Esophagus muscularis mucosa (tissue), 4 donors: Measurements from ENCODE around the gene GNG7. TPM values are rescaled to one million over a fixed set of nuclear protein-coding genes. Genes with fewer than 3 reads are reported as not detected.
"Not testable (repeated sequence)": the region's sequence is repeated elsewhere in the genome, so short reads cannot be mapped to it uniquely, and the experiment has no call there.

Source experiments
- DNase-seq: peaks from one replicate; pipeline ENCODE4 v3.0.0-alpha.2; 2017; ENCODE audit errors: extremely low spot score
- H3K27ac ChIP-seq, 4 donors: fragments of 200-600 bp; sonication (generic); replicated peaks in 1 of 4; 1 replicate in 3 of 4; 2 replicates in 1 of 4; pipeline ENCODE4 v1.5.1; 2016 to 2019; ENCODE audit warnings: mild to moderate bottlenecking in 1 of 4
- H3K27me3 ChIP-seq, 4 donors: fragments of 200-600 bp; sonication (generic); one replicate each; pipeline versions ENCODE4 v1.5.1 to v1.6.0; 2016 to 2019
- H3K36me3 ChIP-seq, 4 donors: fragments of 200-600 bp; sonication (generic); one replicate each; pipeline ENCODE4 v1.5.1; 2016 to 2019
- H3K4me1 ChIP-seq, 4 donors: fragments of 200-600 bp; sonication (generic); one replicate each; pipeline ENCODE4 v1.5.1; 2016 to 2019
- H3K4me3 ChIP-seq, 4 donors: fragments of 200-600 bp; sonication (generic); 1 replicate in 2 of 4; 2 replicates in 2 of 4; pipeline ENCODE4 v1.5.1; 2016 to 2019; ENCODE audit warnings: mild to moderate bottlenecking in 4 of 4, moderate library complexity in 1 of 4
- H3K9me3 ChIP-seq, 4 donors: fragments of 200-600 bp; sonication (generic); 1 replicate in 3 of 4; 2 replicates in 1 of 4; pipeline ENCODE4 v1.5.1; 2016 to 2019
- EP300 ChIP-seq: sonication (generic); formaldehyde crosslinking; IDR thresholded peaks from one replicate; pipeline ENCODE4 v1.6.1; 2017; ENCODE audit warnings: antibody characterized with exemption
- POLR2A ChIP-seq: fragments of 450-650 bp; IDR thresholded peaks from one replicate; pipeline ENCODE4 v1.6.1; 2017; ENCODE audit warnings: antibody characterized with exemption, moderate library complexity, mild to moderate bottlenecking, low read depth
- POLR2AphosphoS5 ChIP-seq, 2 donors: sonication (generic); formaldehyde crosslinking; IDR thresholded peaks; one replicate each; pipeline ENCODE4 v1.6.1; 2017; ENCODE audit warnings: antibody characterized with exemption in 2 of 2
- WGBS: methylation state at CpG from one replicate; pipeline ENCODE4 v1.1.5; 2018; 5-methylcytosine and 5-hydroxymethylcytosine counted together
- intact Hi-C: fragments of 100-400 bp; cut with DNase I; formaldehyde crosslinking; loops from one replicate; pipeline ENCODE4 v1.15.1; 2023
- total RNA-seq, 4 donors: library from RNA; depleted of rRNA; stranded (reverse); fragments of >200 nt; gene quantifications; one replicate each; pipeline versions ENCODE4 v1.1.0 to v1.2.1, GENCODE V29; 2016
- TF ChIP-seq, protein P1 (sequence below), 3 experiments: fragments of 200-600 bp in 2 of 3; fragments of 450-650 bp in 1 of 3; sonication (generic) in 2 of 3; IDR thresholded peaks; one replicate each; pipeline ENCODE4 v1.5.1; 2017 to 2019; ENCODE audit warnings: antibody characterized with exemption in 3 of 3, mild to moderate bottlenecking in 2 of 3, moderate library complexity in 1 of 3

Gene GNG7
- total RNA-seq, 4 donors from 2014 or later: 6.3 to 18.8 (median 13.0) TPM

DNA sequence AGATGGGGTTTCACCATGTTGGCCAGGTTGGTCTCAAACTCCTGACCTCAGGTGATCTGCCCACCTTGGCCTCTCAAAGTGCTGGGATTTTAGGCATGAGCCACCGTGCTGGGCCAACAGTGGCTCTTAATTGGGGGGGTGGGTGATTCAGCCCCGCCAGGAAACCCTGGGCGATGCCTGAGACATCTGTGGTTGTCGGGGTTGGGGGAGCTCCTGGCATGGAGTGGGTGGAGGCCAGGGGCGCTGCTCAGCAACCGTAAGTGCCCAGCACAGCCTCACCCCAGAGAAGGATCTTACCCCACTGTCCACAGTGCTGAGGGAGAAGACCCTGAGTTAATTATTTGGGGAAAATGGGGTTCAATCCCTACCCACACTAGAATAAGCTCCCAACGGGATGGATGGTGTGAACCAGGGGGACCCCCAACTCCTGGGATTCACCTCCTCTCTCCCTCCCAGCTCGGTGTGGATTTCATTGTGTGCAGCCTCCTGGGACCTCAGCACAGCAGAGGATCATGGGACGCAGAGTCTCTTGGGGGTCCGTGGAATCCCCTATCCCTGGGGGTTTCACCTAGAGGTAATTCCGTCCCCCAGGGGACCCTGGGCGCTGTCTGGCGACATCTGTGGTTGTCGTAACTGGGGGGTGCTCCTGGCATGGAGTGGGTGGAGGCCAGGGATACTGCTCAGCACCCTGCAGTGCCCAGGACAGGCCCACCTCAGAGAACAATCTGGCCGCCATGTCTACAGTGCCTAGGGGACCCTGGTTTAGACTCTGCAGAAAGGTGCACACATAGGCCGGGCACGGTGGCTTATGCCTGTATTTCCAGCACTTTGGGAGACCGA, 157.7 kb downstream of the GNG7 start:
- Histone ChIP-seq H3K27me3 (no peaks in the 10 kb centered on the region), H3K36me3 (no peaks in the 10 kb centered on the region), H3K9me3 (no peaks in the 10 kb centered on the region), H3K4me3 (peak overlapping the region; percentile 32 to 48 (median 38)), H3K4me1 (peaks cover 72 to 90% (median 86%) of the 10 kb centered on the region in 4 donors), H3K27ac (peak overlapping the region; percentile 91 to 97 (median 92))
- WGBS: 97% methylated on average over 5 of the region's 18 CpGs
- intact Hi-C loops: loop anchor here (5.0 kb wide), 1 partner anchor 63 kb away; no protein-coding TSS in a partner anchor
- TF ChIP-seq EP300 (no peak), POLR2AphosphoS5 (IDR thresholded peaks at IDR 0.05) (no peak), POLR2A (no peak)
- TF ChIP-seq, protein P1, sequence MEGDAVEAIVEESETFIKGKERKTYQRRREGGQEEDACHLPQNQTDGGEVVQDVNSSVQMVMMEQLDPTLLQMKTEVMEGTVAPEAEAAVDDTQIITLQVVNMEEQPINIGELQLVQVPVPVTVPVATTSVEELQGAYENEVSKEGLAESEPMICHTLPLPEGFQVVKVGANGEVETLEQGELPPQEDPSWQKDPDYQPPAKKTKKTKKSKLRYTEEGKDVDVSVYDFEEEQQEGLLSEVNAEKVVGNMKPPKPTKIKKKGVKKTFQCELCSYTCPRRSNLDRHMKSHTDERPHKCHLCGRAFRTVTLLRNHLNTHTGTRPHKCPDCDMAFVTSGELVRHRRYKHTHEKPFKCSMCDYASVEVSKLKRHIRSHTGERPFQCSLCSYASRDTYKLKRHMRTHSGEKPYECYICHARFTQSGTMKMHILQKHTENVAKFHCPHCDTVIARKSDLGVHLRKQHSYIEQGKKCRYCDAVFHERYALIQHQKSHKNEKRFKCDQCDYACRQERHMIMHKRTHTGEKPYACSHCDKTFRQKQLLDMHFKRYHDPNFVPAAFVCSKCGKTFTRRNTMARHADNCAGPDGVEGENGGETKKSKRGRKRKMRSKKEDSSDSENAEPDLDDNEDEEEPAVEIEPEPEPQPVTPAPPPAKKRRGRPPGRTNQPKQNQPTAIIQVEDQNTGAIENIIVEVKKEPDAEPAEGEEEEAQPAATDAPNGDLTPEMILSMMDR (IDR thresholded peaks at IDR 0.05): no peak
- no peak for DNase-seq

DNA sequence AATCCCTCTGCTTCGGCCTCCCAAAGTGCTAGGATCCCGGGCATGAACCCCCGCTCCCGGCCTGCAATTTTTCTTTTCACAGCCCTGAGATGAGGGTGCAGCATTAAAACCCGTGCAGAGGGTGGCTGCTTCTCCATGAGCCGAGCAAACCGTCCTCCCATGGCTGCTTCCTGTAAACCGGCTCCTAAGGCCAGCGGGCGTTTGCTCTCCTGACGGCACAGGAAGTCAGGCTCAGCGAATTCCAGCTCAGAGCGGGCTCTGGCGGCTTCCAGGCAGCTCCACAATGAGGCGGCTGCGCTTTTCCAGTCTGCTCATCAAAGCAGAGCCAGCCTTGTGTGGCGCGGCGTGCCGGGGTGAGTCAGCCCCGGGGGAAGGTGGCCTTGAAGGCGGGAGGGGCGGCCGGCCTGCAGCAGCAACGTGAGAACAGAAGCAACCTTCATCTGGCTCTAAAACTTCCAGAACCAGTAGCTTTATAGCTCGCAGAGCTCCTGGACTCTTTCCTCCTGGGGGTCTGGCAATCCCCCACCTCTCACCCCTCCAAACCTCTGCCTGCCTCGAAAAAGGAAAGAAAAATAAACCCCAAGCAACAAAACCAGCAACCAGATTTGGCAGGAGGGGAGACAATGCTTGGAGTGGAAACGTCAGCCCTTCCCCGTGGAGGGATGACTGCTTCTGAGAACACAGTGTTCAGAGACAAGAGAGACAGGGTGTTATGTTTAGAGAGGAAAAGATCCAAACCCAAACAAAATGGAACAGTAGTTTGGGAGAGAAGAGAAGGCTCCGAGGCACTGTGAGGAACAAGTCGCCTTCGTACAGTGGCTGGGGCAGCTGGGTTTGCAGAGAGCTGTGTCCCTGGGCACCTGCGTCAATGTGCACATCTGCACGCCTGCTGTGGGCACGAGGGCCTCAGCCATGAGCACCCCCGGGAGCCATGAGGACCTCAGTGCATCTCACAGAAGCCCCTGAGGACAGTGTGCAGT, 158.7 kb downstream of the GNG7 start:
- intact Hi-C loops: loop anchor here (2.0 to 5.0 kb wide), 2 partner anchors 64 to 67 kb away; partner anchors contain the start of gene GADD45B
- no peaks in the 10 kb centered on the region for H3K27me3 ChIP-seq
- peak overlapping the region; percentile 32 to 48 (median 38) for H3K4me3 ChIP-seq
- peaks cover 72 to 87% (median 82%) of the 10 kb centered on the region in 4 donors for H3K4me1 ChIP-seq
- 3% methylated on average over 25 of the region's 36 CpGs for WGBS
- DNase-seq: peak; percentile 97
- H3K27ac ChIP-seq: peak overlapping the region; percentile 91 to 97 (median 92)
- TF ChIP-seq POLR2A (no peak), EP300 (peak; percentile 97), POLR2AphosphoS5 (IDR thresholded peaks at IDR 0.05) (peak; percentile 94 to 95)
- TF ChIP-seq, protein P1 (IDR thresholded peaks at IDR 0.05): peak; percentile 26 to 44 (median 42)
- no peaks in the 10 kb centered on the region for H3K9me3 ChIP-seq
- no peaks in the 10 kb centered on the region for H3K36me3 ChIP-seq

DNA sequence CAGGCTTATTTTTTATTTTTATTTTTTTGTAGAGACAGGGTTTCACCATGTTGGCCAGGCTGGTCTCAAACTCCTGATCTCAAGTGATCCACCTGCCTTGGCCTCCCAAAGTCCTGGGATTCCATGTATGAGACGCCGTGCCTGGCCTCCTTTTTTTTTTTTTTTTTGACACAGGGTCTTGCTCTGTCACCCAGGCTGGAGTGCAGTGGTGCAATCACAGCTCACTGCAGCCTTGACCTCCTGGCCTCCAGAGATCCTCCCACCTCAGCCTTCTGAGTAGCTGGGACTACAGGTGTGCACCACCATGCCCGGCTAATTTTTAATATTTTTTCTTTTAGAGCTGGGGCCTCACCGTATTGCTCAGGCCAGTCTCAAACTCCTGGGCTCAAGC, 159.4 kb downstream of the GNG7 start:
- not testable (repeated sequence) for H3K27me3 ChIP-seq, DNase-seq, H3K36me3 ChIP-seq, H3K9me3 ChIP-seq
- intact Hi-C loops: loop anchor here (2.0 to 5.0 kb wide), 2 partner anchors 64 to 66 kb away; partner anchors contain the start of gene GADD45B
- H3K4me3 ChIP-seq: peak overlapping the region; percentile 32 to 48 (median 38)
- WGBS: 26% methylated on average over 4 of the region's 4 CpGs
- peak overlapping the region; percentile 91 to 97 (median 92) for H3K27ac ChIP-seq
- H3K4me1 ChIP-seq: peaks cover 72 to 86% (median 82%) of the 10 kb centered on the region in 4 donors

DNA sequence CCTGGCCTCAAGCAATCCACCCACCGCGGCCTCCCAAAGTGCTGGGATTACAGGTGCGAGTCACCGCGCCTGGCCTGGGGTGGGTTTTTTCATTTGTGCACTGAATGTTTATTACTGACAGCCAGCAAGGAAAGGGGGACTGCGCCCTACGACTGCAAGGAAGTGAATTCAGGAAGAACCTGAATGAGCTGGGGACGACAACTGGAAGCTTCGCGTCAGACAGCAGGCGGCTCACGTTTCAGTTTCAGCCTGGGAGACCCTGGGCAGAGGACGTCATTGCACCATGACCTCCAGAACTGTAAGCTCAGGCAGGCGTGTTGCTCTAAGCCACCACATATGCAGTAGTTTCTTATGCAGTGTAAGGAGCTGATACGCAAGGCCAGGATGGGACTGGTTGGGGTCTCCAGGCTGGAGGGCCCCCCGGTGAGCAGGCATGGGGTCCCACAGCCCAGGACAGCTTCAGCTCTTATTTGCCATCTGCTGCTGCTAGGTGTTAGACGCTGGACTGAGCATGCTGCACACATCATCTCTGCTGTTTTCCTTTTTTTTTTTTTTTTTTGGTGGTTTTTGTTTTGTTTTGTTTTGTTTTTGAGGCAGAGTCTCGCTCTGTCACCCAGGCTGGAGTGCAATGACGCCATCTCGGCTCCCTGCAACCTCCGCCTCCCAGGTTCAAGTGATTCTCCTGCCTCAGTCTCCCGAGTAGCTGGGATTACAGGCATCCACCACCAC, 160.0 kb downstream of the GNG7 start:
- H3K27ac ChIP-seq: peak overlapping the region; percentile 91 to 97 (median 92)
- no peaks in the 10 kb centered on the region for H3K27me3 ChIP-seq
- 73% methylated on average over 21 of the region's 22 CpGs for WGBS
- TF ChIP-seq POLR2A: no peak
- no peak for TF ChIP-seq POLR2AphosphoS5 (IDR thresholded peaks at IDR 0.05)
- TF ChIP-seq, protein P1 (IDR thresholded peaks at IDR 0.05): no peak
- no peak for TF ChIP-seq EP300
- no peak for DNase-seq
- H3K36me3 ChIP-seq: no peaks in the 10 kb centered on the region
- H3K4me1 ChIP-seq: peaks cover 70 to 81% (median 78%) of the 10 kb centered on the region in 4 donors
- H3K4me3 ChIP-seq: peak overlapping the region in 3 of 4 donors; percentile 32 to 48 (median 39)
- intact Hi-C loops: loop anchor here (2.0 to 5.0 kb wide), 2 partner anchors 65 to 66 kb away; partner anchors contain the start of gene GADD45B
- H3K9me3 ChIP-seq: no peaks in the 10 kb centered on the region
